AG04449 (cell line): ENCODE measurements around the gene TECPR1.

Experiments
- CTCF ChIA-PET: fragments of 350-600 bp; formaldehyde crosslinking; extraction: SDS; loops from one replicate; lab custom pipeline; 2021; ENCODE audit warnings: antibody characterized with exemption; lab: Yijun Ruan, JAX
- POLR2A ChIA-PET: fragments of 400-600, 350-600 bp; formaldehyde crosslinking; extraction: SDS; loops from one replicate; lab custom pipeline; 2020; ENCODE audit warnings: antibody characterized with exemption, inconsistent platforms; lab: Yijun Ruan, JAX
- DNase-seq: peaks from one replicate; pipeline ENCODE4 v3.0.0-alpha.2; 2010; ENCODE audit warnings: low read depth, low spot score
- H3K4me3 ChIP-seq: 2 replicates; pipeline ENCODE4 v1.5.1; 2011; ENCODE audit warnings: low read depth, mild to moderate bottlenecking, control low read depth, low read length
- CTCF ChIP-seq: IDR thresholded peaks from one replicate; pipeline ENCODE4 v1.5.1; 2011; ENCODE audit warnings: mild to moderate bottlenecking, moderate library complexity, low read length, control low read depth, inconsistent platforms; ENCODE audit not compliant: insufficient read depth; ENCODE audit errors: missing control alignments

The TECPR1 gene

GRCh38 chr7:98209166-98209920 lies 42.7 kb downstream of the TECPR1 start:
- no peak for DNase-seq
- TF ChIP-seq CTCF, result no peak
- ChIA-PET CTCF (no interaction called here), POLR2A (no interaction called here)
- H3K4me3 ChIP-seq, result no peak overlapping the region

- H3K4me3 ChIP-seq, result no peak overlapping the region
- ChIA-PET POLR2A (no interaction called here), CTCF (no interaction called here)
- no peak for DNase-seq
- TF ChIP-seq CTCF, result no peak
Observed at GRCh38 chr7:98206451-98207330, 45.3 kb downstream of the TECPR1 start.

- POLR2A ChIA-PET, result interaction anchor here (0.5 kb wide), 1 partner anchor 212 kb away, joined by 4 read pairs; no protein-coding TSS in a partner anchor
- no peak overlapping the region for H3K4me3 ChIP-seq
- no peak for TF ChIP-seq CTCF
- CTCF ChIA-PET, result no interaction called here
- DNase-seq, result no peak
Observed at GRCh38 chr7:98205162-98205845, 46.7 kb downstream of the TECPR1 start.

- no peak for TF ChIP-seq CTCF
- no peak for DNase-seq
- CTCF ChIA-PET, result interaction anchor here (2.4 kb wide), 1 partner anchor 36 kb away, joined by 8 read pairs; no protein-coding TSS in a partner anchor
- POLR2A ChIA-PET, result no interaction called here
- H3K4me3 ChIP-seq, result no peak overlapping the region
Observed at GRCh38 chr7:98204670-98205069, 47.4 kb downstream of the TECPR1 start.

GRCh38 chr7:98203964-98204605 lies 47.9 kb downstream of the TECPR1 start:
- no peak for TF ChIP-seq CTCF
- DNase-seq, result no peak
- ChIA-PET POLR2A (no interaction called here), CTCF (interaction anchor here (2.4 kb wide), 1 partner anchor 35 kb away, joined by 8 read pairs; no protein-coding TSS in a partner anchor)
- H3K4me3 ChIP-seq, result no peak overlapping the region
